ENCODE data around the gene GNA15.

DNA sequence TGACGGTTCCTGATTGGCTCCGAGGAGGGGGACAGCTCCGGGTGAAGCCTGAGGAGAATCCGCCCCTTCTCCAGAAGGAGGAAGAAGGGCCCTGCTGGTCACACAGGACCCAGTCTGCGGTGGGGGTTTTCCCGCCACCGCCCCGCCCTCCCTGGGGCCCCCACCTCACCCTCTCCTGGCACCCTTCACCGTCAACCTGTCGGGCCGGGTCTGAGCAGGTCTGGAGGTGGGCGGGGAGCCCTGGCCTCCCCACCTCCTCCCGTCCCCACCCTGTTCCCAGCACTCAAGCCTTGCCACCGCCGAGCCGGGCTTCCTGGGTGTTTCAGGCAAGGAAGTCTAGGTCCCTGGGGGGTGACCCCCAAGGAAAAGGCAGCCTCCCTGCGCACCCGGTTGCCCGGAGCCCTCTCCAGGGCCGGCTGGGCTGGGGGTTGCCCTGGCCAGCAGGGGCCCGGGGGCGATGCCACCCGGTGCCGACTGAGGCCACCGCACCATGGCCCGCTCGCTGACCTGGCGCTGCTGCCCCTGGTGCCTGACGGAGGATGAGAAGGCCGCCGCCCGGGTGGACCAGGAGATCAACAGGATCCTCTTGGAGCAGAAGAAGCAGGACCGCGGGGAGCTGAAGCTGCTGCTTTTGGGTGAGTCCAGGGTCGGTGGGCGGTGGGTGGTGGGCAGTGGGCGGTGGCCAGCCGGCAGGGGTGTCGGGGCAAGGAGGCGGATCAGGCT lies at the start of gene GNA15:
- no peak for TF ChIP-seq POLR2A (IDR thresholded peaks at IDR 0.05)
- TF ChIP-seq CTCF (IDR thresholded peaks at IDR 0.05) = no peak
